DMS 273 treated with DMSO at 0.1 percent for 48 hours (cell line): ENCODE data around the gene SH2D6.
A peak's percentile ranks its signal among the peaks of the same experiment; 100 is the strongest.
"Not testable (repeated sequence)": the region's sequence is repeated elsewhere in the genome, so short reads cannot be mapped to it uniquely, and the experiment has no call there.

Source experiments
- DNase-seq: peaks from one replicate; lab custom pipeline; 2025; lab: John Stamatoyannopoulos, UW

Gene SH2D6

GRCh38 chr2:85418132-85419008, at the start of gene SH2D6:
TSS of gene SH2D6 (plus strand) at chr2:85418714. CDS start at chr2:85429466, 10,752 bp downstream.
- DNase-seq, result peak; percentile 73

DNA sequence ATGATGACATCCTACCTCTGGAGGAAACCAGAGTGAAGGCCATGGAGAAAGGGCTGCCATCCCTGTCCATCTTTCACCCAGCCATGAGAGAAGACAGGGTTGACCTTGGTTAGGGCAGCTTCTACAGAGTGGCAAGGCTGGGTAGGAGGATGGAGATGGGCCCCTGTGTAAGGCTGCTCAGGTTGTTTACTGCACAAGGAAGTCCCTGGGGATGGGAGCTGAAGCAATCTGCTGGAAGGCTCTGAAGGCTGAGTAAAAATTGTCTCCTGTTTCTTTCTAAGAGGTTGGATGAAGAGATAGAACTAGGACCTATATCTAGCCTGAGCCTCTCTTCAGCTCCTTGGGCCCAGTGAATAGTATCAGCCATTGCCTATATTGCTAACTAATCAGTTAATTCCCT, 49.6 kb upstream of the SH2D6 start:
- no peak for DNase-seq

DNA sequence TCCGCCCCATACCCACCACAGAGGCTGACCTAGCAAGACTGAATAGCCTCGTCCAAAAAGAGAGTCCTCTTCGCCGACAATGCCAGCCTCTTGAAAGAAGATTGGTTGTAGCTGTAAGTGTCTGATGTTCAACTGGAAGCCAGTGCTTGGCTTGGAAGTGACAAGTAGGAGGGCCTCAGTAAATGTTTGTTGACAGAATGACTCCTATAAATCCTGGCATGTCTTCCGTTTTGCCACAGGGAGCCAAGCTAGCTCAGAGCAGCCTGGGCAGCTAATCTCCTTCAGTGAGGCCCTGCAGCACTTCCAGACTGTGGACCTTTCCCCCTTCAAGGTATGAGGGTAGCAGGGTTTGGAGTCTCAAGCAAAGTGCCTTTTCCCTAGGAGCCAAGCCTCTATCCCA, 49.0 kb upstream of the SH2D6 start:
- DNase-seq, result no peak

DNA sequence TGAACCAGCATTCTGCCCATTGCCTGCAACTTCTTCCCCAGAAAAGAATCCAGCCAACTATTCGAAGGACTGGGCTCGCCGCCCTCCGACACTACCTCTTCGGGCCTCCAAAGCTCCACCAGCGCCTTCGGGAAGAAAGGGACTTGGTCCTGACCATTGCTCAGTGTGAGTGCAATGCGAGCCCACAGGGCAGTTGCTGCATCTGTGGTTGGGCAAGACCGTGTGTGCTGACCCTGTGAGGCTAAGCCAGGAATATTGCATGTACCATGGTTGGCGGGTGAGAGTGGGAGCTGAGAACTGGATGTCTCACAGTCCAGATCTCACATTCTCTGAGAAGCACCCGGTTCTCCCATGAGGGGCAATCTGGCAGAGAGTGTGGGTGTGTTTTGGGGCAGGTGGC, 47.5 kb upstream of the SH2D6 start:
- DNase-seq, result no peak

GRCh38 chr2:85376291-85377065, 42.0 kb upstream of the SH2D6 start:
- no peak for DNase-seq

- DNase-seq, result no peak
Observed at GRCh38 chr2:85377083-85377482, 41.4 kb upstream of the SH2D6 start.

DNA sequence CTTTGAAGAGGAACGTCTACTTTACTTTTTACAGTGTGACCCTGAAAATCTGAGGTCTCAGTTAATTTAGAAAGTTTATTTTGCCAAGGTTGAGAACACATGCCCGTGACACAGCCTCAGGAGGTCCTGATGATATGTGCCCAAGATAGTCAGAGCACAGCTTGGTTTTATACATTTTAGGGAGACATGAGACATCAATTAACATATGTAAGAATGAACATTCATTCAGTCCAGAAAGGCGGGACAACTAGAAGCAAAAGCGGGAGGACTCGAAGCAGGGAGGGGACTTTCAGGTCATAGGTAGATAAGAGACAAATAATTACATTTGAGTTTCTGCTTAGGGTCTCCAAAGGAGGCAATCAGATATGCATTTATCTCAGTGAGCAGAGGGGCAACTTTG, 40.3 kb upstream of the SH2D6 start:
- no peak for DNase-seq

DNA sequence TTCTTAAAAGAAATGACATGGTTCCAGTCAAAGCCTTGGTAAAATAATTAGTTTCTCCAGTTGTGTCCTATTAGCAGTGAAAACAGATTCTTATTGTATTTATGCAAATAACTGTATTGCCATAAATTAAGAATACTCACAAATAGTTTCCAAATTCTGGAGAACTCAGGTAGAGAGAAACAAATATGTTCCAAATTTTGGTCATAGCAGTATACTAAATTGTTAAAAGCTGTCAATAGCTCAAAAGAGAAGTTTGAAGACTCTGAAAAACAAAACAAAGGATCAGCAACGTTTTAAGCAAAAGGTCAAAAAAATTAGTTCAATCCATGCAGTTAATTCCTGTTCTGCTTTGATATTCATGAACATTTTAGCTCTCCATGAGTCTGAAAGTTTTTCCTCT, 38.5 kb upstream of the SH2D6 start:
- no peak for DNase-seq

DNA sequence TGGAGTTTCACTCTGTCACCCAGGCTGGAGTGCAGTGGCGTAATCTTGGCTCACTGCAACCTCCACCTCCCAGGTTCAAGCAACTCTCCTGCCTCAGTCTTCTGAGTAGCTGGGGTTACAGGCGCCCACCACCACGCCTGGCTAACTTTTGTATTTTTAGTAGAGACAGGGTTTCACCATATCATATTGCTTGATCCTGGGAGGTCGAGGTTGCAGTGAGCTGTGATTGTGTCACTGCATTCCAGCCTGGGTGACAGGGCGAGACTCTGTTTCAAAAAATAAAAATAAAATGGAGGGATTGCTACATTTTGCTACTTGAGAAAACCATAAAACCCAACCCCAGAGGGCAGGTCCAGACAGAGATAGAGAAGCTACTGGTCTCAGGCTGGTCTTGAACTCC, 35.4 kb upstream of the SH2D6 start:
- not testable (repeated sequence) for DNase-seq

GRCh38 chr2:85383850-85384249, 34.7 kb upstream of the SH2D6 start:
- no peak for DNase-seq

GRCh38 chr2:85385746-85386145, 32.8 kb upstream of the SH2D6 start:
- no peak for DNase-seq

DNA sequence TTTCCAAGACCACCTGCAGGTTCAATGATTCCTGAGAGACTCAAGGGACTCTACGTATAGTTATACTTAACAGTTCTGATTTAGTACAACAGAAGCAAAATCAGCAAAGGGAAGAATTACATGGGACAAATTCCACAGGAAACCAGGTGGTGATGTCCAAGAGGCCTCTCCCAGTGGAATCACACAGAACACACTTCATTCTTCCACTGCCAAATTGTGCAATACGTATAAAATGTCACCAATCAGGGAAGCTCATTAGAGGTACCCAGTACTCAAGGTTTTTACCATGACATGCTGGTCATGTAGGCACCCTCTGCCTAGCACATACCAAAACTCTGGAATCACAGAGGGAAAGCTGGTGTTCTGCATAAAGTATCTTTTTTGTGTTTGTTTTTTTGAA, 30.8 kb upstream of the SH2D6 start:
- no peak for DNase-seq

DNA sequence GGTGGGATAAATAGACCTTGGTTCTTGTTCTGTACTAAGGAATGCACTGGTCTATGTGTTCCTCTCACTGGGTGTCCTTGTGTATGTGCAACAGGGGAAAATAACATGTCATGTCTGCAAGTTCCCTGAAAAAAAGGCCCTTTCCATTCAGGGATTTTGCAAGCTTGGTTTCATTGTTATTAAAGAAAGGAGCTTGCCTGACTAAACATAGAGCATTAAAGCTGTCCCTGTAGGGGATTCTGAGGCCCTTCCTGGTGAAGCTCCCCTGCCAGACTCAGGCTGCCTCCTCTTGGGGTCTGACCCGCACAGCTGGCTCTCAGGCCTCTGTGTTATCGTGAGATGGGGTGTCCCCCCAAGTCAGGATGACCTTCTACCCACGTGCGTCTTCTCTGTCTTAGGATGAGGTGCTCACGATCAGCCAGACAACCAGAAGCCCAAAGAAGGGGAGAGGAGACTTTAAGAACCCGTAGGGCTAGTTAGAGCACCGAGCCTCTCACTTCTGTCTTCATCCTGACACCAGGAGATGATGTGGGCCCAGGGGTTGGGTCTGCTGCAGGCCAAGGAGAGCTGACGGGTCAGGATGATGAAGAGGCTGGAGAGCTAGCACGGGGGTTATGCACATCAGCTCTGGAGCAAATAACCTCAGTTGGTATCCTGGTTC, 29.5 kb upstream of the SH2D6 start:
- no peak for DNase-seq

DNA sequence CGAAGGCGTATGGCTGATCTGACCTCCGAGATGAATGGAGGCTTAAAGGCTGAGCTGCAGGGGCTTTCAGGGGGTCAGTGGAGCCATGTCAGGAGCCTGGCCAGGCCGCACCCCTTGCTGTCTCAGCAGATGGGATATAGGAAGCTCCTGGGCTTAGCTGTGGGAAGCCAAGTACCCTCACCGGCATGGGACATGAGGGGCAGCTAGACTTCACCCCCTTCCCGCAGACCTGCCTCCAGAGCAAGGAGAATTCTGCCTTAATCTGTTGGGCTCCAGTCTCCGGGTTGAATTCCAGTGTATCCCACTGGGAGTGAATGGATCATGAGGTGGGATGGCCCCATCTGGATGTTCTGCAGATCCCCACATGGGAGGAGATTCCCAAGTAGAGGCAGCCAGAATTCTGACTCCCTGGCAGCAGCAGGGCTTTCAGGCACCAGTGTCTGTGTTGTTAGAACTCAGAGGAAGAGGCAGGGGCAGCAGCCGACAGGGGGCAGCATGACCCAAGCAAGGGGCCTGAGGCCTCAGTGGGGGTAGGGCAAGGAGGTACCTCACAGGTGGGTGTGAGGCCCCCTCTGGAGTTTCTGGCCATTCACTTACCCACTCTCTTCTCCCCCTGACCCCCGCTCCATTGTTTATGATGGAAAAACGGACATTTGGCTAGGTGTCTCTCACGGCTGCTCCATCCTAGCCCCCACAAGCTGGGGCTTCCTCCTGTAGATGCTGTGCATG, 27.4 kb upstream of the SH2D6 start:
- no peak for DNase-seq

GRCh38 chr2:85393836-85394235, 24.7 kb upstream of the SH2D6 start:
- no peak for DNase-seq

DNA sequence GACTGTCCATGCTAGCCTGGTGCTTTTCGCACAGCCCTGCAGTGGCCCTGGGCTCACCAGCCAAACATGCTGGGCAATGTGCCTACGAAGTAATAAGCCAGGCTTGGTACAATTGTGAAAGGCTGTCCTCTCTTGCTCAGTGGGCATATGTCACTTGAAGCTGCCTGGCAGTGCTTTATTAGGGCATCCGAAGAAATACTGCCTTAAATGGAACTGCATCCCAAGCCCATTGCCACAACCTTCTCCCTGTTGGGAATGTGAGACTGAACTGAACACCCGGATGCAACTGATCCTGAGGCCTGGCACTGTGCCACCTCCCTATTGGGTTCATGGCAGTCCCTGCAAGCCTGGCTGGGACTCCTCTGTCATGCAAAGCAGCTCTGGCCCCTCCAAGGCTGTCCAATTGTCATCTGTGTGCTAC, 24.2 kb upstream of the SH2D6 start:
- no peak for DNase-seq

- no peak for DNase-seq
Observed at GRCh38 chr2:85394976-85395375, 23.5 kb upstream of the SH2D6 start.

DNA sequence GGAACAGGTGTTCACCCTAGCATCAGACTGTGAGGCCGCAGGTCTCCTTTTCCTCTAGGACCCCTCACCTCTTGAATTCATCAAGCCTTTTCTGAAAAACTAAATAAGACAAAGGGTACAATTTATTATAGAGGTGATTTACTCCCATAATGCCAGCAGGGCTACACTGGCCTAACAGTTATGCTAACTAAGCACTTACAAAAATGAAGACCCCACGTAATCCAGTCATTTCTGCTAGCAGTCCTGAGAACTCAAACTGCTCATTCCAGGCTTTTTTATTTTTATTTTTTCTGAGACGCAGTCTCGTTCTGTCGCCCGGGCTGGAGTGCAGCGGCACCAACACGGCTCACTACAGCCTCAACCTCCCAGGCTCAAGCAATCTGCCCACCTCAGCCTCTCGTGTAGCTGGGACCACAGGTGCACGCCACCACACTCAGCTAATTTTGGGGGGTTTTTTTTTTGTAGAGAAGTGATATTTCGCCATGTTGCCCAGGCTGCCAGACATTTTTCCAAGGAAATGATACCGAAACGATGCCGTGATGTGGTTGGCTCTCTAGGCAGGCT, 22.5 kb upstream of the SH2D6 start:
- DNase-seq, result no peak

DNA sequence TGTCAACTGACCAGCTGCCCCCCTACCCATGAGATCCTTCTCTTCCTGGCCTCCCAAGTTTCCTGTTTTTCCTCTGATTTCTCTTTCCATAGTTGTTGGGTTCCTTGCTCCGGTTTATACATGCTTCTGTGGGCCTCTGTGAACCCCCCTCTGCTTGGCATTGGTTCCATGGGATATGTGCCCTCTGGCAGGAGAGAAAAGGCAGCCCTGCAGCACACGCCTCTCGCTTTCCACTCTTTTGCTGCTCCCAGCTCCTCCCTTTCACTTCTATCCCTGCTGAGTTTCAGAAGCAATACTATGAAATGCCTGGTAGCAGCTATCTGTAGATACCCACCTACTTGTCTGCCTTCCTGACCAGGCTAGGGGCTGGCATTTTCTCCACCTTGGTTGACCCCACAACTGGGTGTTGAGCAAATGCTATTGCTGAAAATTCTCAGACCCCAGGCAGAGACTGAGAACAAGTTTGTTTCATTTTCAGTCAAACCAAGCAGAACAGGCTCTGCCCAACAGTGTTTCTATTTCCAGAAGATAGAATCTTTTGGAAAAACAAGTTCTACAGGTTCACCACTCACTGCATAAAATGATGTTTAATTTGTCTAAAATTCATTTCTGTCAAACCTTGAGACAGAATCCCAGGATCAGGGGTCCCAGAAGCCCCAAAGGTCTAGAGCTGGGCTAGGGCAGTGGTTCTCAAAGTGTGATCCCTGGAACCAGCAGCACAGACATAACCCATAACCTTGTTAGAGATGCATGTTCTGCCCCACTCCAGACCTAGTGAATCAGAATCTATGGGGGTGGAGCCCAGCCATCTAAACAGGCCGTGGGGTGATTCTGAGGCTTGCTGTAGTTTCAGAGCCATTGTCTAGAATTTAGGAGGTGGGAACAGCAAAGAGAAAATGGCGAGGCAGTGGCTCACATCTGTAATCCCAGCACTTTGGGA, 21.7 kb upstream of the SH2D6 start:
- DNase-seq, result no peak

GRCh38 chr2:85397925-85398331, 20.6 kb upstream of the SH2D6 start:
- no peak for DNase-seq
